Left lung (tissue), 14 donors: ENCODE results near the gene TMUB2. TPM values are rescaled to one million over a fixed set of nuclear protein-coding genes. Genes with fewer than 3 reads are reported as not detected.
A peak's percentile ranks its signal among the peaks of the same experiment; 100 is the strongest.
"Not testable (repeated sequence)": the region's sequence is repeated elsewhere in the genome, so short reads cannot be mapped to it uniquely, and the experiment has no call there.

ENCODE experiments used
- ATAC-seq: fragments of 200-7000 bp; cut with Tn5 transposase; one replicate; pipeline ENCODE4 v1.9.1; 2020; ENCODE audit warnings: moderate library complexity
- DNase-seq, 4 donors: peaks; one replicate each; pipeline ENCODE4 v3.0.0-alpha.2; 2013 to 2020
- H3K27ac ChIP-seq, 2 donors: fragments of 200-600 bp; sonication (generic) in 1 of 2; one replicate each; pipeline versions ENCODE4 v1.5.0 to v1.8.0; 2020 to 2021
- H3K27me3 ChIP-seq, 2 donors: fragments of 200-600 bp; sonication (generic) in 1 of 2; one replicate each; pipeline versions ENCODE4 v1.5.0 to v1.8.0; 2020 to 2021
- H3K36me3 ChIP-seq, 2 donors: fragments of 200-600 bp; sonication (generic) in 1 of 2; one replicate each; pipeline versions ENCODE4 v1.5.0 to v1.8.0; 2020 to 2021
- H3K4me1 ChIP-seq, 2 donors: fragments of 200-600 bp; one replicate each; pipeline ENCODE4 v1.8.0; 2021
- H3K4me3 ChIP-seq, 2 donors: fragments of 200-600 bp; sonication (generic) in 1 of 2; one replicate each; pipeline versions ENCODE4 v1.5.0 to v1.8.0; 2020 to 2021; ENCODE audit warnings: mild to moderate bottlenecking in 1 of 2
- H3K9me3 ChIP-seq, 2 donors: fragments of 200-600 bp; sonication (generic) in 1 of 2; one replicate each; pipeline versions ENCODE4 v1.5.0 to v1.8.0; 2020 to 2021
- intact Hi-C, 2 donors: fragments of 100-400 bp; cut with DNase I; formaldehyde crosslinking; loops; one replicate each; pipeline versions ENCODE4 v1.11.2 to v1.14.2; 2022
- long read RNA-seq, 12 donors: library from polyadenylated mRNA in 2 of 12; unstranded in 2 of 12; transcript quantifications; one replicate each; pipeline ENCODE4 v2.0.0 and lab custom pipeline, GENCODE V29; 2019 to 2026
- polyA plus RNA-seq, 6 donors: library from polyadenylated mRNA; unstranded; fragments of 120-200 nt; gene quantifications; one replicate each; pipeline ENCODE4 v1.2.1, GENCODE V29; 2013; ENCODE audit not compliant: insufficient read length in 6 of 6
- total RNA-seq, 2 donors: library from RNA; stranded (reverse); fragmentation: NEBNext Ultra II Directional; extraction: Animal tissue kit (Norgen Biotek cat#: 25700); gene quantifications; one replicate each; pipeline ENCODE4 v1.2.1, GENCODE V29; 2021
- TF ChIP-seq, protein P1 (sequence below), 2 donors: fragments of 200-600 bp; sonication (generic) in 1 of 2; IDR thresholded peaks; one replicate each; pipeline versions ENCODE4 v1.5.0 to v1.8.0; 2021; ENCODE audit warnings: antibody characterized with exemption in 2 of 2
- donor health status: DM: no; HTN: yes; CAD: no.
- donor health status: DM: no; HTN: no; CAD: no.

TMUB2 gene
- 10 to 100 TPM; 33.6 to 41.8 TPM for total RNA-seq
- 10 to 100 TPM; 50.6 to 56.7 (median 53.6) TPM for polyA plus RNA-seq
- long read RNA-seq, donor 1, partial matches to known transcripts = 10 of 20 reads
- long read RNA-seq, donor 1, other reads (novel, unspliced or antisense) = 0 of 20 reads
- long read RNA-seq, donor 2, partial matches to known transcripts = 0 of 15 reads
- long read RNA-seq, donor 2, other reads (novel, unspliced or antisense) = 0 of 15 reads
- long read RNA-seq, donor 3, transcript TMUB2-201 (3 exons, 2,418 nt) = major isoform, 7 of 10 reads
- long read RNA-seq, donor 3, partial matches to known transcripts = 0 of 10 reads
- long read RNA-seq, donor 3, other reads (novel, unspliced or antisense) = 0 of 10 reads
- long read RNA-seq, donor 4, partial matches to known transcripts = 7 of 24 reads
- long read RNA-seq, donor 4, other reads (novel, unspliced or antisense) = 11 of 24 reads
- long read RNA-seq, donor 5, transcript TMUB2-201 (3 exons, 2,418 nt) = major isoform, 5 of 11 reads
- long read RNA-seq, donor 5, partial matches to known transcripts = 5 of 11 reads
- long read RNA-seq, donor 5, other reads (novel, unspliced or antisense) = 0 of 11 reads
- long read RNA-seq, donor 6, transcript TMUB2-201 (3 exons, 2,418 nt) = major isoform, 7 of 15 reads
- long read RNA-seq, donor 6, partial matches to known transcripts = 5 of 15 reads
- long read RNA-seq, donor 6, other reads (novel, unspliced or antisense) = 0 of 15 reads
- long read RNA-seq, donor 7, partial matches to known transcripts = 5 of 12 reads
- long read RNA-seq, donor 7, other reads (novel, unspliced or antisense) = 0 of 12 reads
- long read RNA-seq, donor 8, transcript TMUB2-201 (3 exons, 2,418 nt) = major isoform, 6 of 25 reads
- long read RNA-seq, donor 8, partial matches to known transcripts = 13 of 25 reads
- long read RNA-seq, donor 8, other reads (novel, unspliced or antisense) = 0 of 25 reads
- long read RNA-seq, donor 9, partial matches to known transcripts = 0 of 1 reads
- long read RNA-seq, donor 9, other reads (novel, unspliced or antisense) = 0 of 1 reads
- long read RNA-seq, donor 10, partial matches to known transcripts = 3 of 19 reads
- long read RNA-seq, donor 10, other reads (novel, unspliced or antisense) = 14 of 19 reads
- long read RNA-seq, donor 11 = 0 reads
- long read RNA-seq, donor 12, partial matches to known transcripts = 7 of 13 reads
- long read RNA-seq, donor 12, other reads (novel, unspliced or antisense) = 0 of 13 reads

DNA sequence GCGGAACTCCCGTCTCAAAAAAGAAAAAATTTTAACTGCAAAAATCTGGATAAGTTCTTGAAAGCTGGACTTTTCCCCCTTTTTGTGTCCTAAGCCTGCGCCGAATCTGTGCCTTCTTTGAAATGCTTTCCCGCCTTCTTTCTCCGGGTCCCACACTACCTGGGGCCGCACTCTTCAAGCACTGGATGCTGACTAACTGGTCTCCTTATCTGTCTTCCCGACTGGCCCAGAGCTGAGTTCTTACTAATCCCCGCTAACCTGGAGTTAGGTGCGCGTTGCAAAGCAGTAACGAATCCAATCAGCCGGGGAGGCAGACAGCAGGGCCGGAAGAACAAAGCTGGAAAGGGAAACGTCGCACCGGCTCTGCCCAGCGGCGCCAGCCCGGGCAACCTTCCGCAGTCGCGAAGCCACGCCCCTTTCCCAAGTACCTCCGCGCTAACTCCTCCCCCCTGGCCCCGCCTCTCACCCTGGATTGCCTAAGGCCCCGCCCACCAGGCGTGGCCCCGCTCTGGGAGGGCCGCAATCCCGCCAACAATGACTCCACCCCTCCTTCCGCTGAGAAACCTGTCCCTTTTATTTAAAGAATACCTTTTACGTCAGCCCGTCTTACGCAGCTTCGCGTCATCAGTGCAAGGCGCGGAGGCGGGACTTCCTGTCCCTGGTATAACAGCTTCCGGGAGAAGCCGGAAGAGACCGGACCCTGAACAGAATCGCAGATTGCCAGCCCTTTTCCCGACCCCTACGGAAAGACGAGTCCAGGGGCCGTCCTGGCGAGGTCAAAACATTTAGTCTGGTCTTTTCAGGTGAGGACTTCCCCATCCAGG, at the start of gene TMUB2:
Gene TMUB2 (plus strand): TSS at position 666 of the 824 bp plus-strand sequence. CDS start 737 bp downstream, outside the sequence.
- intact Hi-C loops = no loop called here
- ATAC-seq (peak; percentile 97), DNase-seq (peak; percentile 99 to 100 (median 99))
- H3K27ac ChIP-seq = peak within 1 kb of the TSS; percentile 94 to 97
- peaks cover 0 to 45% of the 10 kb centered on the region in 2 donors for H3K36me3 ChIP-seq
- peaks cover 16 to 41% of the 10 kb centered on the region in 2 donors for H3K4me1 ChIP-seq
- peak within 1 kb of the TSS; percentile 65 to 87 for H3K4me3 ChIP-seq
- TF ChIP-seq, protein P1, sequence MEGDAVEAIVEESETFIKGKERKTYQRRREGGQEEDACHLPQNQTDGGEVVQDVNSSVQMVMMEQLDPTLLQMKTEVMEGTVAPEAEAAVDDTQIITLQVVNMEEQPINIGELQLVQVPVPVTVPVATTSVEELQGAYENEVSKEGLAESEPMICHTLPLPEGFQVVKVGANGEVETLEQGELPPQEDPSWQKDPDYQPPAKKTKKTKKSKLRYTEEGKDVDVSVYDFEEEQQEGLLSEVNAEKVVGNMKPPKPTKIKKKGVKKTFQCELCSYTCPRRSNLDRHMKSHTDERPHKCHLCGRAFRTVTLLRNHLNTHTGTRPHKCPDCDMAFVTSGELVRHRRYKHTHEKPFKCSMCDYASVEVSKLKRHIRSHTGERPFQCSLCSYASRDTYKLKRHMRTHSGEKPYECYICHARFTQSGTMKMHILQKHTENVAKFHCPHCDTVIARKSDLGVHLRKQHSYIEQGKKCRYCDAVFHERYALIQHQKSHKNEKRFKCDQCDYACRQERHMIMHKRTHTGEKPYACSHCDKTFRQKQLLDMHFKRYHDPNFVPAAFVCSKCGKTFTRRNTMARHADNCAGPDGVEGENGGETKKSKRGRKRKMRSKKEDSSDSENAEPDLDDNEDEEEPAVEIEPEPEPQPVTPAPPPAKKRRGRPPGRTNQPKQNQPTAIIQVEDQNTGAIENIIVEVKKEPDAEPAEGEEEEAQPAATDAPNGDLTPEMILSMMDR (IDR thresholded peaks at IDR 0.05) = no peak
- no peaks in the 10 kb centered on the region for H3K27me3 ChIP-seq
- H3K9me3 ChIP-seq = no peaks in the 10 kb centered on the region

DNA sequence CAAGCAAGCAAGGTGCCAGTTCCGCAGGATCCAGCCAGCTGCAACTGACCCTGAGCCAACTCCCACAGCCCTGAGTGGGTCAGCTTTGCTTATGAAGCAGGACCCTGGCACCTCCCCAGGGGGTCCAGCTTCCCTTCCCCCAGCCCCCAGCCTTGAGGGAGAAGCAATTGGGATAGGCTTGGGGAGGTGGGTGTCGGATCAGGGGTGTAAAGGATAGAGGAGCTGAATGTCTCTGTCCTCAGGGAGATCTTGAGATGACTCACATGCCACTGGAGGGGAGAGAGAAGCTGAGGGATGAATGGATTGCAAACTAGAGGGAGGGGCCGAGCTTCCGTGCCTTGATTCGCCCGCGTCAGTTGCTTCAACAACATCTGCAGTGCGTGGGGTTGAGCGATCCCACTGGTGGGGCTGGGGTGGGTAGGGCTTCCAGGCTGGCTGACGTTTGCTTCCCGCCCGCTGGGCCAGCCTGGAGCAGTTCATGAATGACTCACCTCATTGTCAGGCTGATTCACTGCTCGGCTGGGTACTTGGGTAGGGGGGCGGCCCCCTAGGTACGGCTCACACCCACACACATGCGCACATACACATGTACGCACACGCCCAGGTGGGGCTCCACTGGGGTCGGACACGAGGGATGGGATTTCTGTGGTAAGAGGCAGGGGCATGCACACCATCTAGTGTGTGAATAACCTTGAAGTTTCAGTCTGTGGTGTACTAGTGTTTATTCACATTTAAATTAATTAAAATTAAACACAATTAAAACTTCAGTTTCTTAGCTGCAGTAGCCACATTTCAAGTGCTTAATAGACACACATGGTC, 48.7 kb upstream of the TMUB2 start:
- no peak overlapping the region for H3K4me3 ChIP-seq
- peak overlapping the region; percentile 51 to 53 for H3K27ac ChIP-seq
- H3K9me3 ChIP-seq = no peaks in the 10 kb centered on the region
- no peaks in the 10 kb centered on the region for H3K36me3 ChIP-seq
- peaks cover 4 to 30% of the 10 kb centered on the region in 2 donors for H3K4me1 ChIP-seq
- H3K27me3 ChIP-seq = peaks cover 0 to 15% of the 10 kb centered on the region in 2 donors
- TF ChIP-seq, protein P1 (IDR thresholded peaks at IDR 0.05) = no peak
- intact Hi-C loops = no loop called here
- ATAC-seq (peak; percentile 90), DNase-seq (peak in 3 of 4 donors; percentile 74 to 90 (median 88))

DNA sequence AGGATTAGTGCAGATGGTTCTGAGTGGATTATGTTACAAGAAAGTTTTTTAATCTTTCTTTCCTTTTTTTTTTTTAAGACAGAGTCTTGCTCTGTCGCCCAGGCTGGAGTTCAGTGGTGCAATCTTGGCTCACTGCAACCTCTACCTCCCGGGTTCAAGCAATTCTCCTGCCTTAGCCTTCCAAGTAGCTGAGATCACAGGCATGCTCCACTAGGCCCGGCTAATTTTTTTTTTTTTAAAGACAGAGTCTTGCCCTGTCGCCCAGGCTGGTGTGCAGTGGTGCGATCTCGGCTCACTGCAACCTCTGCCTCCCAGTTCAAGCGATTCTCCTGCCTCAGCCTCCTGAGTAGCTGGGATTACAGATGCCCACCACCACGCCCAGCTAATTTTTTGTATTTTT, 42.9 kb upstream of the TMUB2 start:
- peak in 1 of 4 donors; percentile 20 for DNase-seq
- ATAC-seq, intact Hi-C loops, H3K27ac ChIP-seq, H3K9me3 ChIP-seq, H3K4me3 ChIP-seq, H3K36me3 ChIP-seq, H3K27me3 ChIP-seq: not testable (repeated sequence)
- H3K4me1 ChIP-seq = peaks cover 4 to 15% of the 10 kb centered on the region in 2 donors

DNA sequence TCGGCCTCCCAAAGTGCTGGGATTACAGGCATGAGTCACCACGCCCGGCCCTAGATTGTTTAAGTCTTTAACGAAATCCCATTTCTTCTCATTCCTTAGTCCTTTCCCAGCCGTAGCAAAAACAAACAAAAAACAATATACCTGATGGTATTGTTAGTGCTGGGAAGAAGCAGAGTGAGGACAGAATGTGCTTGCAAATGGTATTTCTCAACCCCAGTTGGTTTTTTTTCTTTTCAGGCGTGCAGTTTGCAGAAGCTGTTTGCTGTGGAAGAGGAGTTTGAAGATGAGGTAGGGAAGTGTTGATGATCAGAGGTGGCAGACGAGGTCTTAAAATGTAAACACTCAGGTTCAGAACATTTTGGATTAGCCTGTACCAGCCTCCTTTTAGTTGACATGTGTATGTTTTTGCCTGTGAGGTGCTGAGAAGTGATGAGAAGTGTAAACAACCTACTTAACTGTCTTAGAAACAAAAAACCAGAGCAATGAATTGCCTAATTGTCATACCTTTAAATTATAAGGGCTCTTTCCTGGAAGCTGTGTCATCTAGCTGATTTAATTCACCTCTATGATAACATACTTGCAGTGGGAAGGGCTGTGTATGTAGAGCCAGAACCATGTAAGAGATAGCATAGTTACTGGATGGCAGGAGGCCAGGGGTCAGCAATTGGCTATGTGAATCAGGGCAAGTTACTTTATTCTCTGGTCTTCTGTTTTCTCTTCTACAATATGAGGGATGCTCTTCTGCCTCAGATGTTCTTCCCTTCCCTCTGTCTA, 41.6 kb upstream of the TMUB2 start:
- intact Hi-C loops = no loop called here
- no peak overlapping the region for H3K27ac ChIP-seq

More for the DNA sequence above, 41.6 kb upstream of the TMUB2 start:
- H3K9me3 ChIP-seq = no peaks in the 10 kb centered on the region
- DNase-seq (peak in 1 of 4 donors; percentile 13), ATAC-seq (no peak)
- no peak overlapping the region for H3K4me3 ChIP-seq
- H3K27me3 ChIP-seq = no peaks in the 10 kb centered on the region
- TF ChIP-seq, protein P1 (IDR thresholded peaks at IDR 0.05) = no peak
- H3K36me3 ChIP-seq = no peaks in the 10 kb centered on the region
- H3K4me1 ChIP-seq = peaks cover 4 to 15% of the 10 kb centered on the region in 2 donors
